HG03159 (cell line): ENCODE data around the gene DCAF10.
A peak's percentile ranks its signal among the peaks of the same experiment; 100 is the strongest.
"Not testable (repeated sequence)": the region's sequence is repeated elsewhere in the genome, so short reads cannot be mapped to it uniquely, and the experiment has no call there.

Experiments used
- ATAC-seq: cut with Tn5 transposase; IDR thresholded peaks from one replicate; pipeline ENCODE4 v1.9.1; 2021; ENCODE audit warnings: mild to moderate bottlenecking, moderate library complexity; ENCODE audit not compliant: unreplicated experiment

DCAF10 gene

GRCh38 chr9:37859043-37859442 lies 58.4 kb downstream of the DCAF10 start:
- ATAC-seq = no peak

- no peak for ATAC-seq
Observed at GRCh38 chr9:37862530-37862929, 61.9 kb downstream of the DCAF10 start.

DNA sequence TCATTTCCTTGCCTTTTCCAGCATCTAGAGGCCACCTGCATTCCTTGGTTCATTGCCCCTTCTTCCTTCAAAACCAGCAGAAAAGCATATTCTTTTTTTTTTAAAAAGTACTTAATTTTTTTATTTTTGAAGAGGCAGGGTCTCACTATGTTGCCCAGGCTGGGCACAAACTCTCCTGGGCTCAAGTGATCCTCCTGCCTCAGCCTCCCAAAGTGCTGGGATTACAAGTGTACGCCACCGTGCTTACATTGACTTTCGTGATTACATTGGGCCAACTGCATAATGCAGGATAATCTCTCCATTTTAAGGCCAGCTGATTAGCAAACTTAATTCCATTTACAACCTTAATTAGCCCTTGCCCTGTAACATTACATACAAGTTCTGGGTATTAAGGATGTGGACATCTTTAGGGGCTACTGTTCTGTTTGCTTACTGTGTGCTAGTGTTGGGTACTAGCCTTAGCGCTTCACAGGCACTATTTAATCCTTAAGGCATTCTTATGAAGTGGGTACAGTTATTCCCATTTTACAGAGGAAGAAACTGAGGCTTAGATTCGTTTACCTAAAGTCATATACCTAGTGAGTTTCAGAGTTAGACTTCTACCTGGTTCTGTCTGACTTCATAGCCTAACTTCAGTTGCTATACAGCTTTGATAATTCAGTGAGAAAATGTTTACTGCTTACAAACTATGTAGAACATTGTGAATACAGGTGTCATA lies 69.6 kb downstream of the DCAF10 start:
- no peak for ATAC-seq

DNA sequence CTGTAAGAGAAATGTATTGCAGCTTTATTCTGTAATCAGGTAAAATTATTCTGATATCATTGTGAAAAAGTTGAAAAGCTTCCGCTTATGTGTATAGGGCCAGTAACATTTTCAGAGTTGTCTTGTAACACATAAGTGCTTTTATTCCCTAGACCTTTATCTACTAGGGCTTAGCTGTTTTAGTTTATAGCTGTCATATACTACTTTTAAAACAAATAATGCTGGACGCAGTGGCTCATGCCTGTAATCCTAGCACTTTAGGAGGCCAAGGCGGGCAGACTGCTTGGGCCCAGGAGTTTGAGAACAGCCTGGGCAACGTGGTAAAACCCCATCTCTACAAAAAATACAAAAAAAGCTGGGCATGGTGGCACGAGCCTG lies 70.2 kb downstream of the DCAF10 start:
- no peak for ATAC-seq

GRCh38 chr9:37873955-37874354 lies 73.4 kb downstream of the DCAF10 start:
- ATAC-seq = no peak

DNA sequence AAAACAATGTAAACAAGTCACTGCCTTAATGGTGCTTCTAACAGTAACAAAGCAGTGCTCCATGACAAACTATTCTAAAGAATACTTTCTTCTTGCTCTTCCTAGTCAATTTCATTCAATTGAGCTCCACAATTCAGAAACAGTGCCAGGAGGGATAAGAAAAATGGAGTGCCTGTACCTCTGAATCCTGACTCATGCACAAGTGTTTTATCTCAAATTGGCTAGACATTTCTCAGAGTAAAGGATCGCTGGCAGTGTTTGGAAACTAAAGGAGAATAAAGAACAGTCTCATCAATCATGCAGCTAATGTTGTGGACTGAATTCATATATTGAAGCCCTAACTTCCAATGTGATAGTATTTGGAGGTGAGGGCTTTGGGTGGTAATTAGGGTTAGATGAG lies 75.8 kb downstream of the DCAF10 start:
- ATAC-seq = no peak

GRCh38 chr9:37880916-37881479 lies 80.4 kb downstream of the DCAF10 start:
- ATAC-seq = no peak

DNA sequence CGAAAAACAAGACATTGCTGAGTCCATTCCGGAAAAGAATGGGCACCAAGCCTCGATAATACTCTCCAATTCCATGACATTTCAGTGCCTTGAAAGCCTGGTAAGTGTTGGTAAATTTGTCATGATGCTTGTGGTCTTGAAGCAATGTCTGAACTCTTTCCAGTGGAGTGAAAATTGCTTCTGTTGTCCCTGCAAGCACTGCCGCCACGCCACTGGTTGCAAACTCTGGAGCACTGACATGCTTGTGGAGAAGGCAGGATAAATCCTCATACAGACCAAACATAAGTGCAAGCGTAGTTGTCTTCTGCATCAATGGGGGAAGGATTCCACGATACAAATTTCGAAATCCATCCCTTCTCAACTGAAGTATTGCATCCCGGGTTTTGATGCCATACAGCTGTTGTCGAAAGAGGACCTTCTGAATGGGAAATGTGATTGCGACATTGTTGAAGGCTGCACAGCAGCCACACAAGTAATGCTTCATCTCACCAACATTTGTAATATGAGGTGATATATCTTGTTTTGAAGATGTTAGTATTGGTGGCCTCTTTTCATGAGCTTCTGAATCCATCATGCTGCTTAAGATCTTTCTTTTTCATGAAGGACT lies 87.5 kb downstream of the DCAF10 start:
- not testable (repeated sequence) for ATAC-seq

GRCh38 chr9:37889536-37889935 lies 88.9 kb downstream of the DCAF10 start:
- no peak for ATAC-seq

DNA sequence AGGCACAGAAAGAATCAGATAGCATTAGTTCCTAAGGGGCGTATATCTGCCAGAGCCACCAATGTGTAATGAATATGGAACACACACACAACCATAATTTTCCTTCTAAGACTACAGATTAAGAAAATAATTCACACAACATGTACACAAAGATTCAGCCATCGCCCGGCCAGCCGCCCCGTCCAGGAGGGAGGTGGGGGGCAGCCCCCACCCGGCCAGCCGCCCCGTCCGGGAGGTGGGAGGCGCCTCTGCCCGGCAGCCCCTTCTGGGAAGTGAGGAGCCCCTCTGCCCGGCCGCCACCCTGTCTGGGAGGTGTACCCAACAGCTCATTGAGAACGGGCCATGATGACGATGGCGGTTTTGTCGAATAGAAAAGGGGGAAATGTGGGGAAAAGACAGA lies 90.4 kb downstream of the DCAF10 start:
- not testable (repeated sequence) for ATAC-seq

DNA sequence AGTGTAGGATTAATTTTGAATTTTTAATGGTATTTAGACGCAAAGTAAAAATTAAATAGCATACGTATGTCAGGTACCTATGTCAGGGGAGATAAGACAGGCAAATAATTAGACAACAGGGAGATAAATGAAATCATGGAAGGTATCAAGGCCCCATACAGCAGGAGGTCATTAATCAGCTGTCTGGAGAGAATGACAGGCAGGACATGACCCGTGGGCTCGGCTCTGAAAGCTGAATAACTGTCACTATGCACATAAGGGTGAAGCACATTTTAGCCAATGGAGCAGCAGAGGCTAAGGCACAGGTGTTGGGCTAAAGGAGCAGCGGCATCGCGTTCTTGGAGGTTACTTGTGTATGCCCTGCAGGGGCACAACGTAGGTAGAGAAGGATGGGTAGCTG lies 91.5 kb downstream of the DCAF10 start:
- no peak for ATAC-seq

DNA sequence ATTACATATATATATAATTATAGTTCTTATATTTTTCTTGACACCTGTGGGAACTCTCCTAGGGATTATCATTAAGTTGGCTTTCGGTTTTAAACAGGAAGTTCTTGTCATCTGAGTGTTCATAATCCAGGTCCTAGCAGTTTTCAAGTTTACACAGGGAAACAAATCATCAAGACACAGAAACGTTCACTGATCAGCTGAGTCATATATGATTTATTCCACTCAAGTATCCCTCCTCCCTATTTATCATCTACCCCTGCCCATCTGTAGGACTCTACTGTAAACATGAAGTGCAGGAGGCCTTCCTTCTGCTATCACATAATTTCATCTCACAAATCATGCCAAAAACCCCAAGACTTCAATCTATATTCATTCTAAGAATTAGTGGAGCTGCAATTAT lies 97.1 kb downstream of the DCAF10 start:
- no peak for ATAC-seq

GRCh38 chr9:37899041-37899440 lies 98.4 kb downstream of the DCAF10 start:
- ATAC-seq = no peak

DNA sequence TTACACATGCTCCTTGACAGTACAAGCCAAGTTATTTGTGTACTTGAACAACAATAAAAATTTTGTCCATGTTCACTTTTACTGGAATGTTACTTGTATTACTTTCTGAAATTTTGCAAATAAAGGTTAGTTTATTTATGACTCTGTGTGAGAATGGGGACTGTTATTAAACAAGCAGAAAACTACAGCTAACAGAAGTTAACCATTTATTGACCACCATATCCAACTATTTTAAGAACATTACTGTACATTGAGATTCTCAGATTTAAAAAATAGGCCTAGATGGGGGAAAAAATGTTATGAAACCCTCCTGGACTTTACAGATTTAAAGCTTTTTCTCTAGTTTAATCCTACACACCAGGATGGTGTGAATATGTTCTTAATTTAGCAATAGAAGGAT lies 101.5 kb downstream of the DCAF10 start:
- no peak for ATAC-seq

DNA sequence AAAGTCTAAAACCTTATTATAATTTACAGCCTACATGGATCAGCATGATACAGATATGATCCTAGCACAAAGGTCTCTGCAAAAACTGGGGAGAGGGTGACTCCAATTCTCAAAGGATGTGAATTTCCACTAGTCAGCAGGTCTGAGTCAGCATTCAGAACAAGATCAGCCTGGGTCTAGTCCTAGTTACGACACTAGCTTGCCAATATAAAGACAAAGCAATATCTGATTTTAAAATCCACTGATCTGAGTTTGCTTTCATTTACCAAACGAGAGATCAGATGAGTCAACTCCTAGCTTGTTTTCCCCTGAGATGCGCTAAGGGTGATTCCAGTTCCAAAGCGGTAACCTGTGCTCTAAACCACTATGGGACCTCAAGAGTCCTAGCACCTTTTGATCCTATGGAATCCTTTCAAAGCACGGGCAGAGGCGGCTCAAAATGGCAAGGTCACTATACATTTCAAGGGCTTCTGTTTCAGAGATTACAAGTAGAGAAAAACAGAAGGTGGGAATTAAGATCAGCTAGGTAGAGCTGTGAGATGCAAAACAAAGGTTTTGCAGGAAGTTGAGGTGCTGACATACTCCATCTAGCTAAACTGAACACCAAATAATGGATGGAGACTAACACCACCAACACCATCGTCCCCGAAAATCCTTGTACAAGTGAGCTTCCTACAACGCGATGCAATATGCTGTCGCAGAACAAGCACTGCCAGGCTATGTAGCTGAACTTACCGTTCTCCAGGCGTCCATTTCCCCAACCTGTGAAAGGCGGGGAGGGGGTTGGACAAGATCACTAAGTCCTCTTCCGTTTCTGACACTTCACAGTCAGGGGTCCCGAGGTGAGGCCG lies 102.4 kb downstream of the DCAF10 start:
- ATAC-seq = peak; percentile 23

- ATAC-seq = peak; percentile 72
Observed at GRCh38 chr9:37903647-37904444, 103.2 kb downstream of the DCAF10 start, which contains the start of gene SLC25A51. TSS of gene SLC25A51 (minus strand) at chr9:37904127. CDS start at chr9:37888550, 15,577 bp downstream.

DNA sequence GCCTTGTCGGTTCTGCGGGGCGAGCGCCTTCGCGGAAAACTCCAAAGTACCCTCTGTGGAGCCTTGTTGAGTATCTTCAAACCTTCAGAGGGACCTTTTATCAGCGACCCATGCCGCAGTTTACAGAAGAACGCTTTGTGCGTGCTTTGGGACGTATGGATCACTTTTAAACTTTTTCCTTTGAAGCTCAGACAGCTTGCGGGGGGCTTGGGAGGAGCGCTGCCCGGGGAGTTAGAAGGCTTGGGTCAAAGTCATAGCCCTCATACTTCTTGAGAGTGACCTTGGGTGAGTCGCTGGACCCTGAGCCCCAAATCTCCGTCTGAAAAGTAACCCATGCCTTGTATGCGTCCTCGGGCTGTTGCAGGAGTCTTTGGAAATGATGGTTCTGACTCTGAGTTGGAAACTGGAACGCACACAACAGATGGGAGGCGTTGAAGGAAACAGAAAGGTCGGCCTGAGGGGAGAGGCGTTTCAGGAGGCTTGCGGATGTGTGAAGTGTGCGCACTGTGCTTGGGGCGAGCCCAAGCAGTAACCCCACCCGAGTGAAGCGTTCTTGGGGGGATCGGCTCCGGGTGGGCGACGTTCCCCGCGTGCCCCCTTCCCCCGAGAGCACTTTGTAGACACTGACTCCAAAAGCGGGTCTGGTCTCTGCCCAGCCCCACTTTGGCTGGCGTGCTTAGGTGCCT lies 104.0 kb downstream of the DCAF10 start:
- no peak for ATAC-seq

DNA sequence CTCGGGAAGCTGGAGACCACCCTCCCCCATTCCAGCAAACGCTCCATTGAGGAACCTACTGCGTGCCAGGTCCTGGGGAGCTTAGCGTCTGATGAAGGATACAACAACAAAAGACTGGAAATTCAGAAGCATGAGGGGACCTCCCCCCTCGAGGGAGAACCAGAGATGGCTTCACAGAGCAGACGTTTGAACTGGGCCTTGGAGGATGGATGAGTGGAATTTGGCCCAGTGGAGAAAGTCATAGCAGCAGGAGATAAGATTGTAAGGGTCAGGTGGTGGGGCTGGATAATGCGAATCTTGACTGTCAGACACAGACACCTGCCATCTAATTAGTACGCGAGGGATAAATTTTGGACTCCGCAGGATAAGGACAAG lies 104.5 kb downstream of the DCAF10 start:
- ATAC-seq = no peak

DNA sequence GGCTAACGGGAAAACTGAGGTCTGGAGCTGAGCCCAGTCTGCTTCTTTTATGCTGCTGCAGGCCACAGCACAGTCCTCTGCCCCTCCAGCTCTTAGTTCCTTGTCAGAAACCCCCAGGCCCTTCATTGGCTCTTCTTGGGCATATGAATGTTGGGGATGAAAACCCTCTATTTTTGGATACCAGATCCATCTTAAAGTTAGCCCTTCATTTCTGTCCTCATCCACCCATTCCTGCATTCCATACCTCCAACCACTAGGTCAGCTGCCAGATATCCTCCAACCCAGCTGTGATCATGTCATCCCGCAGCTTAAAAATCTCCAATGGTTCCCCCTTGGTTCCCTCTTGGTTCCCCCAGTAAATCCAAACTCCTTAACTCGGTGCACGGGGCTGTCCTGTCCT lies 105.2 kb downstream of the DCAF10 start:
- ATAC-seq = no peak
